Activated naive CD8-positive, alpha-beta T cell treated with anti-CD3 and anti-CD28 coated beads, Interleukin-2, amount 10 ng/mL, durations not matched to agents 7 days and 5 days (primary cell): ENCODE results near the gene CCDC194. TPM values are rescaled to one million over a fixed set of nuclear protein-coding genes. Genes with fewer than 3 reads are reported as not detected.
"Not testable (repeated sequence)": the region's sequence is repeated elsewhere in the genome, so short reads cannot be mapped to it uniquely, and the experiment has no call there.

Experiments used
- ATAC-seq: fragments of 150-1000 bp; cut with Tn5 transposase; one replicate; pipeline ENCODE4 v1.10.0; 2021; ENCODE audit warnings: low read depth, moderate library complexity
- POLR2A ChIA-PET: fragments of 350-600 bp; sonication (Branson Sonifier 250); formaldehyde crosslinking; loops from one replicate; lab custom pipeline; 2021; ENCODE audit warnings: antibody characterized with exemption; lab: Charles Lee
- DNase-seq: peaks from one replicate; pipeline ENCODE4 v3.0.0; 2021
- H3K27ac Mint-ChIP-seq: one replicate; pipeline ENCODE4 v1.8.0; 2022; ENCODE audit warnings: mild to moderate bottlenecking, mixed read lengths
- H3K27me3 Mint-ChIP-seq: one replicate; pipeline ENCODE4 v1.8.0; 2022; ENCODE audit warnings: mild to moderate bottlenecking, moderate library complexity, mixed read lengths
- H3K36me3 Mint-ChIP-seq: one replicate; pipeline ENCODE4 v1.8.0; 2021; ENCODE audit warnings: mild to moderate bottlenecking, mixed read lengths
- H3K4me1 Mint-ChIP-seq: one replicate; pipeline ENCODE4 v1.8.0; 2021; ENCODE audit warnings: mixed read lengths
- H3K4me3 Mint-ChIP-seq: one replicate; pipeline ENCODE4 v1.8.0; 2022; ENCODE audit warnings: mild to moderate bottlenecking, moderate library complexity, mixed read lengths
- H3K9me3 Mint-ChIP-seq: one replicate; pipeline ENCODE4 v1.8.0; 2021; ENCODE audit warnings: mixed read lengths
- total RNA-seq, 2 experiments: library from RNA; stranded (reverse); gene quantifications; one replicate each; pipeline ENCODE4 v1.2.3, GENCODE V29; 2021

CCDC194 gene
- total RNA-seq, 2 experiments from 2014 or later = 4.7 to 5.4 TPM

DNA sequence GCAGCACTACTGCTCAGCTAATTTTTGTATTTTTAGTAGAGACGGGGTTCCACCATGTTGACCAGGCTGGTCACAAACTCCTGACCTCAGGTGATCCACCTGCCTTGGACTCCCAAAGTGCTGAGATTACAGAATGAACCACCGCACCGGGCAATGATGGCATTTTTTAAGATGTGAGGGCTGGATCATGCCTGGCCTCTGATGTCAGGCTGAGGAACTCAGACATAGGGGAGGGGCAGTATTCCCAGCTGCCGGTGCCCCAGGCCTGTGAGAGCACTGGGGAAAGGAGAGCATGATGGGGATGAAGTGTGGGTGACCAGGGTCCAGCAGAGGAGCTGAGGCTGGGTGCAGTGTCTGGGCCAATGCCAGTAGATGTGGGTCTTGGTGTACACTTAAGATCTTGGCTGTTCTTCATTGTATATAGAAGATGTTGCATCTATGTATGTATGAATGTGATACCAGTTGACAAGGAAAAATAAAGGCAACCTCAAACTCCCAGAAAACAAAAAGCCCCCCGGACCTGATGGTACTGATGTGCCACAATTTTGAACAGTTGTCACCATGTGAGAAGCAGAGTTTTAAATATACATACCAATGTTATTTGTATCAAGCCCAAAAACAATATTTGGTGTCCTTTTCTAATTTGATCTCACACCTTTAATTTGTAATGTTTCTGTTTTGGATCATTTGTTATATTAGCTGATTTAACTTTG lies 13.4 kb downstream of the CCDC194 start:
- no peak overlapping the region for H3K27ac Mint-ChIP-seq
- no peak overlapping the region for H3K4me3 Mint-ChIP-seq
- DNase-seq (no peak), ATAC-seq (no peak)
- POLR2A ChIA-PET = no interaction called here
- H3K4me1 Mint-ChIP-seq = peaks cover 7% of the 10 kb centered on the region
- peaks cover 14% of the 10 kb centered on the region for H3K27me3 Mint-ChIP-seq
- peaks cover 3% of the 10 kb centered on the region for H3K9me3 Mint-ChIP-seq
- H3K36me3 Mint-ChIP-seq = peaks cover 2% of the 10 kb centered on the region

DNA sequence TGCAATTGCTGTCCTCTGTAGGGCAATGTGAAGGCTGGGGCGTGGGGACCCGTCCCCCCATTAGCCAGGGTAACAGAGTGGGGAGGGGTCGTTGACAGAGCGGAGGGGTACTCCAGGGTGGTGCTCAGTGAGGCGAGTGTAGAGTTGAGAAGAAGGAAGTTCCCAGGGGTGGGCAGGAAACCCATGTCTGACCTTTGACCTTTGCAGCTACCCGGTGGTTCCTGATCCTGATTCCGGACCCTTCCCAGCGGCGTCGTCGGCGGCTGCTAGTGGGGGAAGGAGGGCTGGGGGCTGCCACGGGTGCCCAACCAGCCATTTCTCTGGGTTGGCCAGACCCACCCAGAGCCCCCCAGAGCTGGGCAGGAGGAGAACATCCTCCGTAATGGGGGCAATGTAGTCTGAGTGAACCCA lies 14.8 kb downstream of the CCDC194 start:
- H3K4me3 Mint-ChIP-seq = no peak overlapping the region
- peaks cover 3% of the 10 kb centered on the region for H3K9me3 Mint-ChIP-seq
- H3K27me3 Mint-ChIP-seq = peaks cover 14% of the 10 kb centered on the region
- ATAC-seq (no peak), DNase-seq (no peak)
- H3K27ac Mint-ChIP-seq = no peak overlapping the region
- H3K4me1 Mint-ChIP-seq = peaks cover 7% of the 10 kb centered on the region
- H3K36me3 Mint-ChIP-seq = peaks cover 2% of the 10 kb centered on the region
- POLR2A ChIA-PET = interaction anchor here (0.6 kb wide), 1 partner anchor 13 kb away, joined by 4 read pairs; no protein-coding TSS in a partner anchor

DNA sequence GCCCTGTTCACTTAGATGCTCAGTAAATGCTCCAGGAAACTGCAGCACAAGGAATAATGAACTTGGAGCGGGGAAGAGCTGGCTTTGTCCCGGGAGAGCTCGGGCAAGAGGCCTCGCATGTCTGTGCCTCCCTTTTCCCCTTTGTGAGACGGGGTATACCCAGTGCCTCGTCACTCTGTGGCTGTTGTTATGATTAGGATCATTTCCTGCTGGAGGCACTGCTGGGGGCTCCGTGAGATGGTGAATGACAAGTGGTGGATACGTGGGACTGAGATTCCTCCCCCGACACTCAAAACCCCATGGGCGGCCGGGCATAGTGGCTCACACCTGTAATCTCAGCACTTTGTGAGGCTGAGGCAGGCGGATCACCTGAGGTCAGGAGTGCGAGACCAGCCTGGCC lies 15.7 kb downstream of the CCDC194 start:
- POLR2A ChIA-PET = no interaction called here
- ATAC-seq (no peak), DNase-seq (no peak)
- Mint-ChIP-seq H3K4me1 (peaks cover 7% of the 10 kb centered on the region), H3K36me3 (peaks cover 2% of the 10 kb centered on the region), H3K4me3 (no peak overlapping the region), H3K9me3 (peaks cover 3% of the 10 kb centered on the region), H3K27ac (no peak overlapping the region), H3K27me3 (peaks cover 14% of the 10 kb centered on the region)

DNA sequence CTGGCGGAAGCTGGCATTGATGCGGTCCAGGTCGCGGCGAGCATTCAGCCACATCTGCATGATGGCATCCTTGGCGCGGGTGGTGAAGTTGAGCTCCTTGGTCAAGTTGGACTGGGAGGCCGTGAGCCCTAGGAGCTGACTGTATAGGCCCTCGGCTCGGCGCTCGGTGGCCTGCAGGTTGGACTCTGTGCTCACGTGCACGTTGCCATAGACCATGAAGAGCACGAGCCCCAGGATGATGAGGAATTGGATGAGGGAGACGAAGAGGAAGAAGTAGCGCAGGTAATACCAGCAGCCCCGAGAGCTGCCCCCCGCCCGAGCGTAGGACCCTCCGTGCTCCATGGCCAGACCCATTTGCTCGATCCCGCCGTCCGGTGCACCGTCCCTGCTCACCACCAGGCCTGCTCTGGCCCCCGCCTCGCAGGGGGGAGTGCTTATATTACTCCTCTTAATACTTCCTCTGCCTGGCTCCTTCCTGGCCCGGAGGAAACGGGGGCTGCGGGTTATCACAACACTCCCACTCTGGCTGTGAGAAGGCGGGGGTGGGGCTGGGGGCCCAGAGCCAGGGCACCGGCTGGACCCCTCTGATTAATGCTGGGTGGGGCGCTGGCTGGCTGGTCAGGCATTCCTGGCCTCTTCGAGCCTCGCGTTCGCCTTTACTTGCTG lies 16.9 kb downstream of the CCDC194 start, which contains the start of gene PLVAP:
Gene PLVAP (minus strand): TSS at position 408 of the 666 bp plus-strand sequence. CDS start 54 bp downstream, at position 354.
- POLR2A ChIA-PET = no interaction called here
- no peak within 1 kb of the TSS for H3K4me3 Mint-ChIP-seq
- H3K27me3 Mint-ChIP-seq = peaks cover 14% of the 10 kb centered on the region
- peaks cover 4% of the 10 kb centered on the region for H3K4me1 Mint-ChIP-seq
- peaks cover 3% of the 10 kb centered on the region for H3K9me3 Mint-ChIP-seq
- no peak for ATAC-seq
- DNase-seq = no peak
- no peak within 1 kb of the TSS for H3K27ac Mint-ChIP-seq
- peaks cover 2% of the 10 kb centered on the region for H3K36me3 Mint-ChIP-seq

DNA sequence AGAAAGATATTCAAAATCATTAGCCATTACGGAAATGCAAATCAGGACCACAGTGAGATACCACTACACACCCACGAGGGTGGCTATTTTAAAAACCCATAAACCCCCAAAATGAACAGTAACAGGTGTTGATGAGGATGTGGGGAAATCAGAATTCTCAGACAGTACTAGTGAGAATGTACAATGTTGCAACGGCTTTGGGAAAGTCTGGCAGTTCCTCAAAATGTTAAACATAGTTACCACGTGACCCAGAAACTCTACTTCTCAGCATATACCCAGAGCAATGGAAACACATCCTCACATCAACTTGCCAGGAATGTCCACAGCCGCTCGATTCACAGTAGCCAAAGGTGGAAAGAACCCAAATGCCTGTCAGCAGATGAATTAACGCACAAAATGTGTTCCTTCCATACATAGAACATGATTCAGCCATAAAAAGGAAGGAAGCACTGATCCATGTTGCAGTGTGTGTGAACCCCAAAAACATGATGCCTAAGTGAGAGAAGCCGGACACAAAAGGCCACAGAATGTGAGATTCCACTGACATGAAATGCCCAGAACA lies 23.9 kb downstream of the CCDC194 start:
- Mint-ChIP-seq H3K27ac (no peak overlapping the region), H3K27me3 (peaks cover 8% of the 10 kb centered on the region), H3K4me1 (peaks cover 4% of the 10 kb centered on the region), H3K9me3 (no peaks in the 10 kb centered on the region), H3K36me3 (no peaks in the 10 kb centered on the region), H3K4me3 (no peak overlapping the region)
- POLR2A ChIA-PET = no interaction called here
- no peak for DNase-seq
- ATAC-seq = no peak

DNA sequence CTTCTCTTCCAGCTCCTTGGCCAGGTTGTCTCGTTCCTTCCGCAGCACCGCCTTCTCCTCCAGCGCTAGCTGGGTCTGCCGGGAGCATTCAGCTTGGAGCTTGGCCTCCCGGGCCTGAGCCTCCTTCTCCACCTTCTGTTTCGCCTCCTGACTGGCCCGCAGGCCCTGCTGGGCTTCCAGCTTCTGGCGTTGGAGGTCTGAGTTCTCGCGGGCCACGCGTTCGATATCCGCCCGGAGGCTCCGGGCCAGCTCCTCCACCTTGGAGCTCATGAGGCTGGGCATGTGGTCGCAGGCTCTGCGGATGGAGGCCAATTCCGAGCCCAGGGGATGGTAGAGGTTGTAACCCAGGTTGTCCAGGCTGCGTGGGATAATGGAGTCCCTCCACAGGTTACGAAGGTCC lies 28.6 kb downstream of the CCDC194 start:
- POLR2A ChIA-PET = interaction anchor here (0.7 kb wide), 1 partner anchor 1902 kb away, joined by 3 read pairs; no protein-coding TSS in a partner anchor
- no peak for ATAC-seq

DNA sequence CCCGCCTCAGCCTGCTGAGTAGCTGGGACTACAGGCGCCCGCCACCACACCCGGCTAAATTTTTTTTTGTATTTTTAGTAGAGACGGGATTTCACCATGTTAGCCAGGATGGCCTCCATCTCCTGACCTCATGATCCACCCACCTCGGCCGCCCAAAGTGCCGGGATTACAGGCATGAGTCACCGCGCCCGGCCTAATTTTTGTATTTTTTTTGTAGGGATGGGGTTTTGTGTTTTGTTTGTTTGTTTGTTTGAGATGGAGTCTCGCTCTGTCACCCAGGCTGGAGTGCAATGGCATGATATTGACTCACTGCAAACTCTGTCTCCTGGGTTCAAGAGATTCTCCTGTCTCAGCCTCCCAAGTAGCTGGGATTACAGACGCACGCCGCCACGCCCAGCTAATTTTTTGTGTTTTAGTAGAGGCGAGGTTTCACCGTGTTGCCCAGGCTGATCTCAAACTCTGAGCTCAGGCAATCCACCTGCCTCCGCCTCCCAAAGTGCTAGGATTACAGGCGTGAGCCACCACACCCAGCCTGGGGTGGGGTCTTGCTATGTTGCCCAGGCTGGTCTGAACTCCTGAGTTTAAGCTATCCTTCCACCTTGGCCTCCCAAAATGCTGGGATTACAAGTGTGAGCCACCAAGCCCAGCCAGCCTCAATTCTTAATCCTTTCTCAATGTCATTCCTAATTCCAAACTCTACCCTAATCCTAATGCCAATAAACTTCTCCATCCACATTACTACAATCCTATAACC lies 30.0 kb downstream of the CCDC194 start:
- DNase-seq, POLR2A ChIA-PET, H3K4me1 Mint-ChIP-seq, H3K27ac Mint-ChIP-seq, ATAC-seq, H3K9me3 Mint-ChIP-seq, H3K36me3 Mint-ChIP-seq, H3K4me3 Mint-ChIP-seq: not testable (repeated sequence)
- H3K27me3 Mint-ChIP-seq = peaks cover 12% of the 10 kb centered on the region

More for the DNA sequence above, 28.6 kb downstream of the CCDC194 start:
- peaks cover 14% of the 10 kb centered on the region for H3K27me3 Mint-ChIP-seq
- H3K27ac Mint-ChIP-seq = no peak overlapping the region
- no peak overlapping the region for H3K4me3 Mint-ChIP-seq
- peaks cover 3% of the 10 kb centered on the region for H3K4me1 Mint-ChIP-seq
- no peaks in the 10 kb centered on the region for H3K36me3 Mint-ChIP-seq
- H3K9me3 Mint-ChIP-seq = no peaks in the 10 kb centered on the region
- no peak for DNase-seq

DNA sequence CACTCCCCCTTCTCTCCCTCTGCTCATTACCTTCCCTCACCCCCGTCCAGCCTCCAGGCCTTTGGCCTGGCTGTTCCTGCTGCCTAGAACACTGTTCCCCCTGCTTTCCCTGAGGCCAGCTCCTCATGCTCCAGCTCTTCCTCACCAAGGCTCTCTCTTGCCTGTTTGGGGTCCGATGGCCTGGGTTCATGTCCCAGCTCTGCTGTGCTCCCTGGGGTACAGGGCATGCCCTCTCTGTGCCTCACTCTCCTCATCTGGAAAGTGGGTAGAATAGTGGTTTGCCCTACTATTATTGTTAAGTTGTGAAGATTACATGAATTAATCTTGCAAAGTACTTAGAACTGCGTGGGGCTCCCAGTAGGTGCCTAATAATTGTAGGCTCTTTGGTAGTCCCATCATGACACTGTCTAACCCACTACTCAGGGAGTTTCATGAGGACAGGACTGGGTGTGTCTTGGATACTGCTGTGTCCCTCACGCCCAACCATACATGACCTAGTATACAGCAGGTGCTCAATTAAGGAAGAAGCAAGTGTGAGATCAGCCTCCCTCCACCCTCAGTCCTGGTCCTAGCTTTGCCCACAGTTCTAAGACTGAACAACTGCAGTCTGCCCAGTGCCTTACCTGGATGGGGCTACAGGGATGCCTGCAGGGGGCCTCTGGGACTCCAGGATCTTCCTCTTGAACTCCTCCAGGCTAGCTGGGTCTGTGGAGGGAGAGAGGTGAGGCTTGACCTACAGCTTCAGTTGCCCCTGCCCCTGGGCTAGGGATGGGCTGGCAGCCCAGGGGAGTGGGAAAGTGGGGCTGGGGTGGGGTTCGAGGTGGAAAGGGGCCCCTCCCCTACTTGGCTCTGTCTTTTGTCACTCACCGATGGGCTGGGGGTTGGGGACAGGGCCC lies 33.8 kb downstream of the CCDC194 start:
- H3K9me3 Mint-ChIP-seq = no peaks in the 10 kb centered on the region
- H3K4me1 Mint-ChIP-seq = no peaks in the 10 kb centered on the region
- H3K36me3 Mint-ChIP-seq = no peaks in the 10 kb centered on the region
- no peak overlapping the region for H3K27ac Mint-ChIP-seq
- peaks cover 10% of the 10 kb centered on the region for H3K27me3 Mint-ChIP-seq
- DNase-seq = no peak
- POLR2A ChIA-PET = no interaction called here
- no peak for ATAC-seq
- no peak overlapping the region for H3K4me3 Mint-ChIP-seq

DNA sequence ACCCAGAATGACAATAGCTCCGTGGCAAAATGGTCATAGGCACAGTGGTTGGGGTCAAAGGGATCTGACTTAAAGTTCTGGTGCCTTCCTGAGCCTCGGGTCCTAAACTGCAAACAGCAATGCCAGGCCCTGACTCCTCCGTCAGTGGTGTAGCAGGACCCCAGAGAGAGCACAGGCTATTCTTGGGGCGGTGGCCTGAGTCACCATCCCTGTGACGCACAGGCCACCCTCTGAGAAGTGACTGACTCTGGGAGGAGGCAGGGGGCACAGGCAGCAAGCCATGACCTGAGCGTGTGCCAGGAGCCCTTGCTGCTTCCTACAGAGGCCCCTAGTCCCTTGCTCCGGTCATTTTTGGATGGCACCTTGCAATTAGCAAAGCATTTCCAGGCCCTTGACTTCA lies 35.6 kb downstream of the CCDC194 start:
- Mint-ChIP-seq H3K4me3 (no peak overlapping the region), H3K27ac (no peak overlapping the region), H3K4me1 (no peaks in the 10 kb centered on the region), H3K36me3 (no peaks in the 10 kb centered on the region), H3K27me3 (peaks cover 8% of the 10 kb centered on the region), H3K9me3 (no peaks in the 10 kb centered on the region)
- POLR2A ChIA-PET = no interaction called here
- DNase-seq (no peak), ATAC-seq (no peak)

DNA sequence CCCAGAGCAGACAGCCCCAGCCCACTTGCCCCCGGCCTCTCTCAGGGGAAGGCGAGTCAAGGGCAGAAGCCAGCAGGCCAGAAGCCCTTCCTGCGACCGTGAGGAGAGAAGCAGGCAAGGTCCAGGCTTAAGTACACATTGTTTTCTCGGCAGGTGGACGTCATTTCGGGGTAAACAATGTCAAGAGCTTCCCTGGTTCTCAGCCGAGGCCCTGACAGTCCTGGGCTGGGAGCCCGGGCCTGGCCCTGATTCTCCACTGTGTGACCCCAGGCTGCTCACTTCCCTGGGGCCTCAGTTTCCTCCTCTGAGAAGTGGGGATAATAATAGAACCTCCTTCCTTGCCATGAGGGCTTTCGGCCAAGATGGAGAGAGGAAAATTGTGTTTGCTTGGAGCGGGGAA lies 36.3 kb downstream of the CCDC194 start:
- DNase-seq (no peak), ATAC-seq (no peak)
- Mint-ChIP-seq H3K9me3 (no peaks in the 10 kb centered on the region), H3K4me3 (no peak overlapping the region), H3K36me3 (no peaks in the 10 kb centered on the region), H3K27ac (no peak overlapping the region), H3K27me3 (peaks cover 5% of the 10 kb centered on the region), H3K4me1 (no peaks in the 10 kb centered on the region)
- POLR2A ChIA-PET = no interaction called here

DNA sequence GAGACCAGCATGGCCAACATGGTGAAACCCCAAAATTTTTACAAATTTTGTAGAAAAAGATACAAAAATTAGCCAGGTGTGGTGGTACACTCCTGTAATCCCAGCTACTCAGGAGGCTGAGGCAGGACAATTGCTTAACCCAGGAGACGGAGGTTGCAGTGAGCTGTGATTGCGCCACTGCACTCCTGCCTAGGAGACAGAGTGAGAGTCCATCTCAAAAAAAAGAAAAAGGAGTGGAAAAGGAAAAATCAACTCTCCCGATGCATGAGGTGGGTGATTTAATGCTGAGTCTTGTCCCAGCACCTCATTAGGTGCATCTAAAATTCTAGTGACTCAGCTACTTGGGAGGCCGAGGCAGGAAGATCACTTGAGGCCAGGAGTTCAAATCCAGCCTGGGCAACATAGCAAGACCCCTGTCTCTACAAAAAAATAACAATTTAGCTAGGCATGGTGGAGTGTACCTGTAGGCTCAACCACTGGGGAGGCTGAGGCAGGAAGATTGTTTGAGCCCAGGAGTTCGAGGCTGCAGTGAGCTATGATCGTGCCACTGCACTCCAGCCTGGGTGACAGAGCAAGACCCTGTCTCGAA lies 36.8 kb downstream of the CCDC194 start:
- Mint-ChIP-seq H3K27ac (no peak overlapping the region), H3K4me1 (no peaks in the 10 kb centered on the region), H3K27me3 (peaks cover 2% of the 10 kb centered on the region), H3K9me3 (no peaks in the 10 kb centered on the region), H3K36me3 (no peaks in the 10 kb centered on the region), H3K4me3 (no peak overlapping the region)
- POLR2A ChIA-PET = no interaction called here
- DNase-seq (no peak), ATAC-seq (no peak)

DNA sequence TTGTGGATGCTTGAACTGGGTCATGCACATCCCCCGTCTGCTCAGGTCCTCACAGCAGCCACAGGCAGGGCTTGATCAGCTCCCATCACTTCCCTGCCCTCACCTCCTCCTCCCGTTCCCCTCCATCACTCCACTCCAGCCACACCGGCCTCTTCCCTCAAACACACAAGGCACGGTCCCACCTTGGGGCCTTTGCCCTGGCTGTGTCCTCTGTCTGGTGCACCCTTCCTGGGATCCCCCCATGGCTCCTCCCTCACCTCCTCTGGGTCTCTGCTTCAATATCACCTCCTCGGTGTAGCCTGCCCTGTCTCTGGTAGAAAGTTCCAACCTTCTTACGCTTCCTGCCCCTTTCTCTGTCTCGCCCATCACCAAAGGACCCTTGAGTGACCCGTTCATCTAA lies 40.6 kb downstream of the CCDC194 start:
- Mint-ChIP-seq H3K4me1 (peaks cover 16% of the 10 kb centered on the region), H3K36me3 (no peaks in the 10 kb centered on the region), H3K27me3 (peaks cover 29% of the 10 kb centered on the region), H3K4me3 (no peak overlapping the region), H3K27ac (no peak overlapping the region), H3K9me3 (no peaks in the 10 kb centered on the region)
- no peak for DNase-seq
- POLR2A ChIA-PET = no interaction called here
- no peak for ATAC-seq
